Measurements from ENCODE around the gene ATP5MC2. TPM values are rescaled to one million over a fixed set of nuclear protein-coding genes. Genes with fewer than 3 reads are reported as not detected.

ATP5MC2 gene
- total and polyA plus RNA-seq, 9 of the 15 experiments (the other 6 are each of a cell fraction or from before 2014, with no cell fraction given): 314 to 1,208 (median 468) TPM

GRCh38 chr12:53625373-53625945 lies 50.4 kb downstream of the ATP5MC2 start (continued):
- TF ChIP-seq CHD7 (IDR thresholded peaks at IDR 0.05; ENCODE audit: low read depth, low read length) (no peak), RERE (CRISPR knock-in tag; IDR thresholded peaks at IDR 0.05; ENCODE audit: borderline replicate concordance) (no peak), NBN (IDR thresholded peaks at IDR 0.05; ENCODE audit: low read depth) (peak; percentile 75; the same call in 1 of the 2 replicates), ZNF23 (CRISPR knock-in tag; IDR thresholded peaks at IDR 0.05) (no peak), FOXK2 (conservative IDR thresholded peaks at IDR 0.05 in 1 of 2, IDR thresholded peaks at IDR 0.05 in 1 of 2; ENCODE audit: low read depth in 2 of 2) (peak in 1 of 2 experiments; percentile 16; a peak in 1 of 4 replicates), TCF15 (CRISPR knock-in tag; IDR thresholded peaks at IDR 0.05) (no peak), TRIM24 (IDR thresholded peaks at IDR 0.05) (peak in 1 of 2 experiments; percentile 8; a peak in 1 of 4 replicates), CREBBP (IDR thresholded peaks at IDR 0.05; ENCODE audit: low read depth, low read length) (no peak), BRD9 (IDR thresholded peaks at IDR 0.05; ENCODE audit: low read depth, partially characterized antibody) (peak; percentile 88), TFAM (CRISPR knock-in tag; conservative IDR thresholded peaks at IDR 0.05) (no peak)

Data from K562 (cell line).